K562 (cell line): ENCODE data around the gene CENPH. TPM values are rescaled to one million over a fixed set of nuclear protein-coding genes. Genes with fewer than 3 reads are reported as not detected.
A peak's percentile ranks its signal among the peaks of the same experiment; 100 is the strongest.

Source experiments
- ARNT ChIP-seq, 2 experiments: fragments of 450-650 bp; IDR thresholded peaks; 2 replicates each; pipeline ENCODE4 v1.6.1; 2016; ENCODE audit warnings: mild to moderate bottlenecking in 1 of 2
- ATF6 ChIP-seq: sonication (generic); formaldehyde crosslinking; IDR thresholded peaks from 2 replicates; pipeline ENCODE4 v1.4.0; 2020; ENCODE audit warnings: mild to moderate bottlenecking, missing genetic modification reagents
- BACH1 ChIP-seq: fragments of 200-800 bp; sonication (Bioruptor generic); IDR thresholded peaks from 2 replicates; pipeline ENCODE4 v1.6.1; 2016; ENCODE audit warnings: missing genetic modification characterization, missing compliant biosample characterization
- DPF2 ChIP-seq: fragments of 450-650 bp; IDR thresholded peaks from 2 replicates; pipeline ENCODE4 v1.6.1; 2016
- EGR1 ChIP-seq: fragments of 450-650 bp; conservative IDR thresholded peaks from 2 replicates; pipeline ENCODE4 v1.6.1; 2017; ENCODE audit warnings: mild to moderate bottlenecking
- ESRRA ChIP-seq: fragments of 450-650 bp; IDR thresholded peaks from 2 replicates; pipeline ENCODE4 v1.6.1; 2014; ENCODE audit warnings: low read depth, mild to moderate bottlenecking, moderate library complexity, borderline replicate concordance
- FOXJ3 ChIP-seq: sonication (generic); formaldehyde crosslinking; IDR thresholded peaks from 2 replicates; pipeline ENCODE4 v1.4.0; 2020; ENCODE audit warnings: mild to moderate bottlenecking, missing genetic modification reagents
- FOXO4 ChIP-seq: fragments of 450-650 bp; formaldehyde crosslinking; IDR thresholded peaks from 2 replicates; pipeline ENCODE4 v1.4.0; 2020; ENCODE audit warnings: mild to moderate bottlenecking, moderate library complexity
- KLF1 ChIP-seq: fragments of 450-650 bp; IDR thresholded peaks from 2 replicates; pipeline ENCODE4 v1.6.1; 2016; ENCODE audit warnings: missing genetic modification characterization, missing compliant biosample characterization
- L3MBTL2 ChIP-seq: fragments of 450-650 bp; IDR thresholded peaks from 2 replicates; pipeline ENCODE4 v1.6.1; 2016; ENCODE audit warnings: mild to moderate bottlenecking, moderate library complexity
- MTA2 ChIP-seq: fragments of 450-650 bp; IDR thresholded peaks from 2 replicates; pipeline ENCODE4 v1.6.1; 2016; ENCODE audit warnings: low read depth
- PRDM10 ChIP-seq: fragments of 450-650 bp; IDR thresholded peaks from 2 replicates; pipeline ENCODE4 v1.6.1; 2018; ENCODE audit not compliant: partially characterized antibody
- SMARCC2 ChIP-seq: fragments of 450-650 bp; IDR thresholded peaks from 2 replicates; pipeline ENCODE4 v1.6.1; 2017; ENCODE audit warnings: antibody characterized with exemption, moderate library complexity, mild to moderate bottlenecking, low read depth
- TEAD4 ChIP-seq, 2 experiments: sonication (generic) in 1 of 2; formaldehyde crosslinking in 1 of 2; IDR thresholded peaks; 2 replicates each; pipeline versions ENCODE4 v1.6.1 to v1.8.0; 2012 to 2022; ENCODE audit warnings: borderline replicate concordance in 1 of 2, inconsistent platforms in 1 of 2, low read length in 1 of 2, mild to moderate bottlenecking in 1 of 2, missing genetic modification reagents in 1 of 2
- ZHX1 ChIP-seq: fragments of 150-350 bp; conservative IDR thresholded peaks from 2 replicates; pipeline ENCODE4 v1.6.1; 2014; ENCODE audit warnings: low read length
- polyA plus RNA-seq, 8 experiments: library from polyadenylated mRNA; depleted of rRNA in 4 of 8; stranded (reverse) in 5 of 8; unstranded in 3 of 8; fragments of >200 nt; fragmentation: Nextera tagmentation in 2 of 8; fragmentation: Illumina TruSeq in 1 of 8; extraction: Ambion mirVana in 2 of 8; extraction: Trizol in 1 of 8; gene quantifications; 2 replicates each; pipeline versions ENCODE4 v1.2.1 to v1.2.3, GENCODE V29; 2011 to 2014; ENCODE audit warnings: inconsistent platforms in 1 of 8, missing spikeins in 1 of 8
- total RNA-seq, 7 experiments: library from RNA; depleted of rRNA in 6 of 7; stranded (reverse); fragments of >200 nt in 6 of 7; fragmentation: Illumina TruSeq in 2 of 7; extraction: Trizol in 2 of 7; gene quantifications; 2 replicates each; pipeline versions ENCODE4 v1.2.1 to v1.2.3, GENCODE V29; 2011 to 2021; ENCODE audit warnings: low replicate concordance in 1 of 7

The CENPH gene
- total and polyA plus RNA-seq, 9 of the 15 experiments (the other 6 are each of a cell fraction or from before 2014, with no cell fraction given) = 10.5 to 124 (median 74.9) TPM

GRCh38 chr5:69189162-69190086, at the start of gene CENPH (continued):
- no peak for TF ChIP-seq PRDM10
- TF ChIP-seq FOXJ3 (CRISPR knock-in tag) = peak; percentile 95
- TF ChIP-seq TEAD4 (IDR thresholded peaks at IDR 0.05; ENCODE audit: low read length) = no peak
- no peak for TF ChIP-seq TEAD4 (CRISPR knock-in tag; IDR thresholded peaks at IDR 0.05; ENCODE audit: borderline replicate concordance)
- peak; percentile 70 for TF ChIP-seq ESRRA
- TF ChIP-seq BACH1 (tag) = no peak
- TF ChIP-seq L3MBTL2 = peak; percentile 94
- no peak for TF ChIP-seq FOXO4 (CRISPR knock-in tag)
- TF ChIP-seq SMARCC2 = no peak
- TF ChIP-seq MTA2 = no peak
- peak; percentile 34; the same call in 1 of the 2 replicates for TF ChIP-seq KLF1 (tag)
- TF ChIP-seq ARNT (IDR thresholded peaks at IDR 0.05) = no peak
- TF ChIP-seq ATF6 (CRISPR knock-in tag) = peak; percentile 27; the same call in 1 of the 2 replicates
- peak; percentile 31; the same call in 1 of the 2 replicates for TF ChIP-seq DPF2
- TF ChIP-seq EGR1 = peak; percentile 82
- no peak for TF ChIP-seq ZHX1
